ENCODE results near the gene ZSCAN12. TPM values are rescaled to one million over a fixed set of nuclear protein-coding genes. Genes with fewer than 3 reads are reported as not detected.

ZSCAN12 gene
- total RNA-seq, 1 donor from 2014 or later, result 20.7 TPM

GRCh38 chr6:28377879-28378278 lies 21.7 kb downstream of the ZSCAN12 start:
- no peaks in the 10 kb centered on the region for H3K27me3 ChIP-seq
- H3K4me1 ChIP-seq, result peaks cover 2% of the 10 kb centered on the region
- no peak overlapping the region for H3K4me3 ChIP-seq
- Mint-ChIP-seq H3K9me3 (peaks cover 7% of the 10 kb centered on the region), H3K4me1 (peaks cover 3% of the 10 kb centered on the region), H3K36me3 (peaks cover 43% of the 10 kb centered on the region), H3K4me3 (no peak overlapping the region), H3K27me3 (ENCODE audit: insufficient read depth, low read depth) (no peaks in the 10 kb centered on the region), H3K27ac (no peak overlapping the region)
- H3K27ac ChIP-seq, result no peak overlapping the region
- no peaks in the 10 kb centered on the region for H4K20me1 ChIP-seq (ENCODE audit: low read depth)
- H3K79me2 ChIP-seq (ENCODE audit: low read depth), result peaks cover 46% of the 10 kb centered on the region
- H3K9me3 ChIP-seq (ENCODE audit: low read depth), result peaks cover 4% of the 10 kb centered on the region
- H3K36me3 ChIP-seq, result peaks cover 42% of the 10 kb centered on the region
- no peak for DNase-seq (ENCODE audit: low spot score)
- H3K4me2 ChIP-seq, result no peak overlapping the region
- H3K9ac ChIP-seq, result no peak overlapping the region
- TF ChIP-seq EZH2 (IDR thresholded peaks at IDR 0.05), result no peak
- no peak for TF ChIP-seq EZH2phosphoT487 (IDR thresholded peaks at IDR 0.05)
- no peak for TF ChIP-seq CTCF (IDR thresholded peaks at IDR 0.05)
- peaks cover 5% of the 10 kb centered on the region for H3F3A ChIP-seq (ENCODE audit: low read depth)
- no peak overlapping the region for H2AFZ ChIP-seq (replicated peaks)

- Mint-ChIP-seq H3K4me3 (no peak overlapping the region), H3K4me1 (no peaks in the 10 kb centered on the region), H3K27me3 (ENCODE audit: insufficient read depth, low read depth) (no peaks in the 10 kb centered on the region), H3K27ac (no peak overlapping the region), H3K36me3 (peaks cover 11% of the 10 kb centered on the region), H3K9me3 (peaks cover 4% of the 10 kb centered on the region)
- Histone ChIP-seq H3K9ac (no peak overlapping the region), H2AFZ (replicated peaks) (no peak overlapping the region), H3K27me3 (no peaks in the 10 kb centered on the region), H3K4me2 (no peak overlapping the region), H3K9me3 (ENCODE audit: low read depth) (peaks cover 4% of the 10 kb centered on the region), H3K79me2 (ENCODE audit: low read depth) (peaks cover 6% of the 10 kb centered on the region), H3K4me1 (no peaks in the 10 kb centered on the region), H3K4me3 (no peak overlapping the region), H3K27ac (no peak overlapping the region), H3K36me3 (peaks cover 7% of the 10 kb centered on the region), H3F3A (ENCODE audit: low read depth) (peaks cover 3% of the 10 kb centered on the region), H4K20me1 (ENCODE audit: low read depth) (no peaks in the 10 kb centered on the region)
- DNase-seq (ENCODE audit: low spot score), result no peak
- TF ChIP-seq CTCF (IDR thresholded peaks at IDR 0.05) (no peak), EZH2 (IDR thresholded peaks at IDR 0.05) (no peak), EZH2phosphoT487 (IDR thresholded peaks at IDR 0.05) (no peak)
Observed at GRCh38 chr6:28373925-28374324, 25.6 kb downstream of the ZSCAN12 start.

- no peak overlapping the region for H3K4me2 ChIP-seq
- no peak overlapping the region for H3K4me3 Mint-ChIP-seq
- DNase-seq (ENCODE audit: low spot score), result no peak
- no peaks in the 10 kb centered on the region for H3K9me3 ChIP-seq (ENCODE audit: low read depth)
- no peaks in the 10 kb centered on the region for H3K79me2 ChIP-seq (ENCODE audit: low read depth)
- no peak overlapping the region for H3K9ac ChIP-seq
- H3K36me3 Mint-ChIP-seq, result peaks cover 12% of the 10 kb centered on the region
- TF ChIP-seq EZH2 (IDR thresholded peaks at IDR 0.05) (no peak), EZH2phosphoT487 (IDR thresholded peaks at IDR 0.05) (no peak), CTCF (IDR thresholded peaks at IDR 0.05) (no peak)
- H2AFZ ChIP-seq (replicated peaks), result no peak overlapping the region
- no peaks in the 10 kb centered on the region for H3K27me3 Mint-ChIP-seq (ENCODE audit: insufficient read depth, low read depth)
- no peak overlapping the region for H3K27ac Mint-ChIP-seq
- peaks cover 3% of the 10 kb centered on the region for H3F3A ChIP-seq (ENCODE audit: low read depth)
- no peaks in the 10 kb centered on the region for H3K27me3 ChIP-seq
- H3K27ac ChIP-seq, result no peak overlapping the region
- H3K4me1 ChIP-seq, result no peaks in the 10 kb centered on the region
- H3K9me3 Mint-ChIP-seq, result no peaks in the 10 kb centered on the region
- no peak overlapping the region for H3K4me3 ChIP-seq
- H3K36me3 ChIP-seq, result no peaks in the 10 kb centered on the region
- no peaks in the 10 kb centered on the region for H4K20me1 ChIP-seq (ENCODE audit: low read depth)
- H3K4me1 Mint-ChIP-seq, result no peaks in the 10 kb centered on the region
Observed at GRCh38 chr6:28371706-28372451, 27.7 kb downstream of the ZSCAN12 start.
